Colonic mucosa (tissue), 4 donors: ENCODE data around the gene C1orf56. TPM values are rescaled to one million over a fixed set of nuclear protein-coding genes. Genes with fewer than 3 reads are reported as not detected.

Experiments used
- DNase-seq: peaks from one replicate; pipeline ENCODE4 v3.0.0-alpha.2; 2020
- H3K27ac ChIP-seq: fragments of 200-600 bp; one replicate; pipeline ENCODE4 v1.8.0; 2021
- H3K27me3 ChIP-seq: fragments of 200-600 bp; one replicate; pipeline ENCODE4 v1.8.0; 2021
- H3K36me3 ChIP-seq: fragments of 200-600 bp; one replicate; pipeline ENCODE4 v1.8.0; 2021
- H3K4me1 ChIP-seq: fragments of 200-600 bp; one replicate; pipeline ENCODE4 v1.8.0; 2021; ENCODE audit warnings: mild to moderate bottlenecking
- H3K4me3 ChIP-seq: fragments of 200-600 bp; one replicate; pipeline ENCODE4 v1.8.0; 2021
- H3K9ac ChIP-seq, 2 donors: one replicate each; pipeline ENCODE4 v1.7.0; 2013; ENCODE audit warnings: control low read depth in 2 of 2, low read depth in 2 of 2, low read length in 2 of 2
- H3K9me3 ChIP-seq: fragments of 200-600 bp; one replicate; pipeline ENCODE4 v1.8.0; 2021
- CTCF ChIP-seq: fragments of 200-600 bp; IDR thresholded peaks from one replicate; pipeline ENCODE4 v1.8.0; 2022; ENCODE audit warnings: antibody characterized with exemption, mild to moderate bottlenecking
- intact Hi-C: fragments of 100-400 bp; cut with DNase I; formaldehyde crosslinking; loops from one replicate; pipeline ENCODE4 v1.14.1; 2022
- total RNA-seq, 2 donors: library from RNA; stranded (reverse); fragmentation: NEBNext Ultra II Directional in 1 of 2; extraction: Animal tissue kit (Norgen Biotek cat#: 25700) in 1 of 2; gene quantifications; one replicate each; pipeline ENCODE4 v1.2.1, GENCODE V29; 2021
- donor health status: healthy.
- donor health status: DM: no; HTN: no; CAD: no.
- donor health status: DM: no; HTN: no; CAD: no.

C1orf56 gene
- total RNA-seq, 2 donors from 2014 or later, result 2.6 to 3.2 TPM

GRCh38 chr1:151060657-151061421 is 13.3 kb downstream of the C1orf56 start:
- Histone ChIP-seq H3K9me3 (no peaks in the 10 kb centered on the region), H3K4me1 (peaks cover 7% of the 10 kb centered on the region), H3K27me3 (no peaks in the 10 kb centered on the region), H3K4me3 (peak overlapping the region; percentile 88), H3K27ac (no peak overlapping the region), H3K9ac (no peak overlapping the region), H3K36me3 (no peaks in the 10 kb centered on the region)
- intact Hi-C loops, result no loop called here
- no peak for DNase-seq
- no peak for TF ChIP-seq CTCF

GRCh38 chr1:151061704-151062103 is 14.2 kb downstream of the C1orf56 start:
- no peak overlapping the region for H3K27ac ChIP-seq
- H3K27me3 ChIP-seq, result no peaks in the 10 kb centered on the region
- no peak for DNase-seq
- H3K9ac ChIP-seq, result no peak overlapping the region
- no peaks in the 10 kb centered on the region for H3K36me3 ChIP-seq
- no peak overlapping the region for H3K4me3 ChIP-seq
- peaks cover 5% of the 10 kb centered on the region for H3K4me1 ChIP-seq
- TF ChIP-seq CTCF, result no peak
- H3K9me3 ChIP-seq, result no peaks in the 10 kb centered on the region
- intact Hi-C loops, result no loop called here

GRCh38 chr1:151062741-151063371 is 15.3 kb downstream of the C1orf56 start:
- H3K9ac ChIP-seq, result no peak overlapping the region
- no peak overlapping the region for H3K4me3 ChIP-seq
- H3K9me3 ChIP-seq, result no peaks in the 10 kb centered on the region
- no peaks in the 10 kb centered on the region for H3K27me3 ChIP-seq
- no peaks in the 10 kb centered on the region for H3K36me3 ChIP-seq
- H3K27ac ChIP-seq, result no peak overlapping the region
- no peak for DNase-seq
- intact Hi-C loops, result no loop called here
- no peaks in the 10 kb centered on the region for H3K4me1 ChIP-seq
- no peak for TF ChIP-seq CTCF

- no peaks in the 10 kb centered on the region for H3K36me3 ChIP-seq
- no peak for TF ChIP-seq CTCF
- DNase-seq, result no peak
- H3K27ac ChIP-seq, result no peak overlapping the region
- no peaks in the 10 kb centered on the region for H3K9me3 ChIP-seq
- H3K4me1 ChIP-seq, result no peaks in the 10 kb centered on the region
- H3K9ac ChIP-seq, result no peak overlapping the region
- H3K27me3 ChIP-seq, result no peaks in the 10 kb centered on the region
- H3K4me3 ChIP-seq, result no peak overlapping the region
- intact Hi-C loops, result no loop called here
Observed at GRCh38 chr1:151065089-151065645, 17.6 kb downstream of the C1orf56 start.

- Histone ChIP-seq H3K36me3 (no peaks in the 10 kb centered on the region), H3K4me3 (no peak overlapping the region), H3K9ac (no peak overlapping the region), H3K27me3 (no peaks in the 10 kb centered on the region), H3K4me1 (peaks cover 6% of the 10 kb centered on the region), H3K27ac (no peak overlapping the region), H3K9me3 (no peaks in the 10 kb centered on the region)
- TF ChIP-seq CTCF, result no peak
- intact Hi-C loops, result no loop called here
- no peak for DNase-seq
Observed at GRCh38 chr1:151067185-151067584, 19.6 kb downstream of the C1orf56 start.
